Stomach (tissue), 4 donors: ENCODE data around the gene SLC25A51.

Experiments
- POLR2A ChIP-seq, 4 donors: fragments of 450-650 bp; IDR thresholded peaks; one replicate each; pipeline ENCODE4 v1.6.1; 2016; ENCODE audit warnings: antibody characterized with exemption in 4 of 4, control low read depth in 2 of 4, mild to moderate bottlenecking in 1 of 4, moderate library complexity in 1 of 4
- TF ChIP-seq, protein P1 (sequence below), 7 experiments: fragments of 450-650 bp in 4 of 7; fragments of 200-600 bp in 3 of 7; sonication (generic) in 3 of 7; IDR thresholded peaks; one replicate each; pipeline ENCODE4 v1.5.1; 2016 to 2019; ENCODE audit warnings: antibody characterized with exemption in 7 of 7, control low read depth in 2 of 7, mild to moderate bottlenecking in 1 of 7

DNA sequence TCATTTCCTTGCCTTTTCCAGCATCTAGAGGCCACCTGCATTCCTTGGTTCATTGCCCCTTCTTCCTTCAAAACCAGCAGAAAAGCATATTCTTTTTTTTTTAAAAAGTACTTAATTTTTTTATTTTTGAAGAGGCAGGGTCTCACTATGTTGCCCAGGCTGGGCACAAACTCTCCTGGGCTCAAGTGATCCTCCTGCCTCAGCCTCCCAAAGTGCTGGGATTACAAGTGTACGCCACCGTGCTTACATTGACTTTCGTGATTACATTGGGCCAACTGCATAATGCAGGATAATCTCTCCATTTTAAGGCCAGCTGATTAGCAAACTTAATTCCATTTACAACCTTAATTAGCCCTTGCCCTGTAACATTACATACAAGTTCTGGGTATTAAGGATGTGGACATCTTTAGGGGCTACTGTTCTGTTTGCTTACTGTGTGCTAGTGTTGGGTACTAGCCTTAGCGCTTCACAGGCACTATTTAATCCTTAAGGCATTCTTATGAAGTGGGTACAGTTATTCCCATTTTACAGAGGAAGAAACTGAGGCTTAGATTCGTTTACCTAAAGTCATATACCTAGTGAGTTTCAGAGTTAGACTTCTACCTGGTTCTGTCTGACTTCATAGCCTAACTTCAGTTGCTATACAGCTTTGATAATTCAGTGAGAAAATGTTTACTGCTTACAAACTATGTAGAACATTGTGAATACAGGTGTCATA is 33.7 kb downstream of the SLC25A51 start:
- TF ChIP-seq, protein P1, sequence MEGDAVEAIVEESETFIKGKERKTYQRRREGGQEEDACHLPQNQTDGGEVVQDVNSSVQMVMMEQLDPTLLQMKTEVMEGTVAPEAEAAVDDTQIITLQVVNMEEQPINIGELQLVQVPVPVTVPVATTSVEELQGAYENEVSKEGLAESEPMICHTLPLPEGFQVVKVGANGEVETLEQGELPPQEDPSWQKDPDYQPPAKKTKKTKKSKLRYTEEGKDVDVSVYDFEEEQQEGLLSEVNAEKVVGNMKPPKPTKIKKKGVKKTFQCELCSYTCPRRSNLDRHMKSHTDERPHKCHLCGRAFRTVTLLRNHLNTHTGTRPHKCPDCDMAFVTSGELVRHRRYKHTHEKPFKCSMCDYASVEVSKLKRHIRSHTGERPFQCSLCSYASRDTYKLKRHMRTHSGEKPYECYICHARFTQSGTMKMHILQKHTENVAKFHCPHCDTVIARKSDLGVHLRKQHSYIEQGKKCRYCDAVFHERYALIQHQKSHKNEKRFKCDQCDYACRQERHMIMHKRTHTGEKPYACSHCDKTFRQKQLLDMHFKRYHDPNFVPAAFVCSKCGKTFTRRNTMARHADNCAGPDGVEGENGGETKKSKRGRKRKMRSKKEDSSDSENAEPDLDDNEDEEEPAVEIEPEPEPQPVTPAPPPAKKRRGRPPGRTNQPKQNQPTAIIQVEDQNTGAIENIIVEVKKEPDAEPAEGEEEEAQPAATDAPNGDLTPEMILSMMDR (IDR thresholded peaks at IDR 0.05), result no peak
- no peak for TF ChIP-seq POLR2A (IDR thresholded peaks at IDR 0.05)
